ENCODE measurements around the gene GREB1. TPM values are rescaled to one million over a fixed set of nuclear protein-coding genes. Genes with fewer than 3 reads are reported as not detected.

GREB1 gene
- total and polyA plus RNA-seq, 8 donors = 3.5 to 16.1 (median 5.9) TPM

DNA sequence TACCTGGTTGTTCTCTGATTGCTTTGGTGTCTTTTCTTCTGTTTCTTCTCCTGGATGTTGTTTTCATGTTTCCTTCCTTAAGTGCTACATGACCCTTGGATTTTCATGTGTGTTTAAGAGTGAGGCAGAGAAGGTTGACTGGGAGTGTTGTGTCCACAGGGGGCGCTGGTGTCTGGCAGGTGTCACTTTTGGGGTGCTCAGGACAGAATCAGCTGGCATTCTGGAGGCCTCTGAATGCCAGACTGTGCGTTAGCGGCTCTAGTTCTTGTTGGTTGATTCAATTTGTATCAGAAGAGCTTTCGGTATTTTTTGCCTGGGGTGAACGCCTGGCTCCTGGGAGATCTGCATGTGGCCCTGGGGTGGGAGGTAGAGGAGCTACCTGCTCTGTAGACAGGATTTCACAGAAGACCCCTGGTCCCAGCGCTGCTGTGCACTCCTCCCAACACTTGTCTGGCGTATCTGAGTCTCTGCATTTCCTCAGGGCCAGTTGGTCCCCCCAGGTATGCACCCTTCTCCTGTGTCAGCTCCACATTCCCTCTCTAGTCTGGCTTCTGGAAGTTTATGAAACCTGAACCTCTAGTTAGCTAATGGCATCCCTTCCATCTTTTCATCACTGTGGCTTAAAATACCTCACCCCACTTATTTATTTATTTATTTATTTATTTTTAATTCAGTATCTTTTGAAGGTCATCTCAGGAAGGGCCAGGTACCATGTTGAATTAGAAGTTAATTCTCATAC lies 1.1 kb downstream of the GREB1 start:
- TF ChIP-seq, protein P1, sequence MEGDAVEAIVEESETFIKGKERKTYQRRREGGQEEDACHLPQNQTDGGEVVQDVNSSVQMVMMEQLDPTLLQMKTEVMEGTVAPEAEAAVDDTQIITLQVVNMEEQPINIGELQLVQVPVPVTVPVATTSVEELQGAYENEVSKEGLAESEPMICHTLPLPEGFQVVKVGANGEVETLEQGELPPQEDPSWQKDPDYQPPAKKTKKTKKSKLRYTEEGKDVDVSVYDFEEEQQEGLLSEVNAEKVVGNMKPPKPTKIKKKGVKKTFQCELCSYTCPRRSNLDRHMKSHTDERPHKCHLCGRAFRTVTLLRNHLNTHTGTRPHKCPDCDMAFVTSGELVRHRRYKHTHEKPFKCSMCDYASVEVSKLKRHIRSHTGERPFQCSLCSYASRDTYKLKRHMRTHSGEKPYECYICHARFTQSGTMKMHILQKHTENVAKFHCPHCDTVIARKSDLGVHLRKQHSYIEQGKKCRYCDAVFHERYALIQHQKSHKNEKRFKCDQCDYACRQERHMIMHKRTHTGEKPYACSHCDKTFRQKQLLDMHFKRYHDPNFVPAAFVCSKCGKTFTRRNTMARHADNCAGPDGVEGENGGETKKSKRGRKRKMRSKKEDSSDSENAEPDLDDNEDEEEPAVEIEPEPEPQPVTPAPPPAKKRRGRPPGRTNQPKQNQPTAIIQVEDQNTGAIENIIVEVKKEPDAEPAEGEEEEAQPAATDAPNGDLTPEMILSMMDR (IDR thresholded peaks at IDR 0.05) = peak in 1 of 4 donors; percentile 6
- Histone ChIP-seq H3K27me3 (no peaks in the 10 kb centered on the region), H3K27ac (no peak overlapping the region), H3K36me3 (no peaks in the 10 kb centered on the region), H3K4me3 (no peak overlapping the region), H3K9me3 (no peaks in the 10 kb centered on the region), H3K4me1 (peaks cover 7 to 28% (median 21%) of the 10 kb centered on the region in 3 donors)
- FAIRE-seq (no peak), ATAC-seq (no peak), DNase-seq (no peak)
- intact Hi-C loops (cut with DNase I) = no loop called here
- 85 to 86% methylated on average over 7 of the region's 7 CpGs for WGBS, 2 donors

DNA sequence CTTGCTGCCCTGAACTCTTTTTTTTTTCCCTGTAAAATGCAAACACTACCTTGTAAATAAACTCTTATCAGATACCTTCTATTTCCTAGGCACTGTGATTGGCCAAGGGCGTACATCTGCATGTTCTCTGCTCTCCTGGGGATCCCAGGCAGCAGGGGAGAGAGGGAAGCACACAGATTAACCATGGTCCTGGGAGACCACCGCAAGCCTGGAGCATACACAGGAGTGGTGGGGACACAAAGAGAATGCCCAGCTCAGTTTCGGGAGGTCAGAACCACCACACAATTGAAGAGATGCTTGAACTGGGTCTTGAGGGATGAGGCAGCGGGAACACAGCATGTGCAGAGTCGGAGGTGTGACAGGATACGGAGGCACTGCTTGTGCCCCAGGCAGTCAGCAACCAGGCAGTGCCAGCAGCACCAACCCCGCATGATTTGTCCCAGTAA lies 2.1 kb downstream of the GREB1 start:
- Histone ChIP-seq H3K36me3 (no peaks in the 10 kb centered on the region), H3K4me3 (no peak overlapping the region), H3K9me3 (no peaks in the 10 kb centered on the region), H3K4me1 (peaks cover 16 to 36% (median 31%) of the 10 kb centered on the region in 3 donors), H3K27me3 (no peaks in the 10 kb centered on the region), H3K27ac (no peak overlapping the region)
- DNase-seq (no peak), ATAC-seq (peak in 2 of 4 donors; percentile 30 to 44), FAIRE-seq (no peak)
- intact Hi-C loops (cut with DNase I) = no loop called here
- 29 to 45% methylated on average over 7 of the region's 7 CpGs for WGBS, 2 donors
- TF ChIP-seq, protein P1 (IDR thresholded peaks at IDR 0.05) = no peak

DNA sequence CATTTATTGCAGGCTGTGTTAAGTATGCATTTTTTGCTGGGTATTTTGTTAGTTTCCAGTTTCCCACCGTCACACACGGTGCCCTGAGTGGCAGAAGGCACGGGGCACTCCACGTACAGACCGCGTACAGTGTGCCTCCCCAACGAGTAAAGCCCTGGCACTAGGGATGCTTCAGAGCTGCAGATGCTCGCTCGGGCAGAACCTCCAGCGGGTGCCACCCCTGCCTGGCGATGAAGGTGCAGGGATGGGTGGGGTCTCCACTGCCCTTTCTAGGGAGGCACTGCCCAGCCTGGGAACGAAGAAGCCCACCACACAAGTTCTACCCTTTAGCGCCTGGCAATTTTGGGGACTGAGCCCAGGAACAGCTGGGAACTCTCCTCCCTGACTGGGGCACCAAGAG lies 4.1 kb downstream of the GREB1 start:
- no peak overlapping the region for H3K4me3 ChIP-seq
- H3K27me3 ChIP-seq = no peaks in the 10 kb centered on the region
- no peak overlapping the region for H3K27ac ChIP-seq
- intact Hi-C loops (cut with DNase I) = no loop called here
- DNase-seq (no peak), ATAC-seq (no peak), FAIRE-seq (no peak)
- no peaks in the 10 kb centered on the region for H3K36me3 ChIP-seq
- H3K4me1 ChIP-seq = peaks cover 19 to 29% (median 27%) of the 10 kb centered on the region in 3 donors
- 94 to 95% methylated on average over 13 of the region's 13 CpGs for WGBS, 2 donors
- H3K9me3 ChIP-seq = no peaks in the 10 kb centered on the region
- TF ChIP-seq, protein P1 (IDR thresholded peaks at IDR 0.05) = no peak

DNA sequence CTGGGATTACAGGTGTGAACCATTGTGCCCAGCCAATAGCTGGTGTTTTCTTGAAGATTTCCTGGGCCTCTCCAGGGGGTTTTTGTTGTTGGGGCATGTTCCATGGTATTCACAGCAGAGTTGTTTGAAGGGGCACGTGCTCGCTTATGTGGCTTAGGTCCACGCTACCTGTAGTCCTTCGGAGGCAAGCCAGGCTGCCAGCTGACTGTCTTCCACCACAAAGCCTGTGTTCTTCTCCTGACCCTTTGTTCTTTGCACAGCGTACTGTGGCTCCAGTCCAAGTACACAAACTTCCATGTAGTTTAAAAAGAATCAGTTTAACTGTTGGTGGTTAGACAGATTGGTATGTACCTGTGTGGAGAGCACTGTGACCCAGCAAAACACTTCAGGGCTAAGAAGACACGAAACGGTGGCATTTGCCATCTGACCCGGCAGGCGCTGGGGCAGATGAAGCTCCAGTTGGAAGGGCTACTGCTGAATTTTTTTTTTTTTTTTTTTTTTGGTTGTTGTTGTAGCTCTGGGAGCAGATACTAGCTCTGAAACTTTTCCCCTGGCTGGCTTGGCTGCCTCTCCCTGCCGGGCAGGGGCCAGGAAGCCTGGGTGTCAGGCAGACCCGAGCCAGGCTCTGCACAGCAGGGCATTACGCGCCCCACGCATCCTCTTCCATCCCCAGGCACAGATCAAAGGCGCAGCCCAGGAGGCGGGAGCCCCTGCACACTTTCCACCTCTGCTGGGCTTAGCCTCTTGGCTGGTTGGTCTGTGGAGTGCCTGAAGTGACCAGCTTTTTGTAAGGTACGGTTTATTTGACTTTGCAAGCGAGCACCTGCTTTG lies 5.7 kb downstream of the GREB1 start:
- intact Hi-C loops (cut with DNase I) = no loop called here
- TF ChIP-seq, protein P1 (IDR thresholded peaks at IDR 0.05) = no peak
- DNase-seq = peak; percentile 65 to 91 (median 80)
- Histone ChIP-seq H3K4me1 (peaks cover 12 to 24% (median 16%) of the 10 kb centered on the region in 3 donors), H3K27me3 (no peaks in the 10 kb centered on the region), H3K36me3 (no peaks in the 10 kb centered on the region), H3K27ac (peak overlapping the region; percentile 3 to 64 (median 34)), H3K4me3 (peak overlapping the region in 2 of 4 donors; percentile 2 to 6), H3K9me3 (no peaks in the 10 kb centered on the region)
- no peak for FAIRE-seq
- peak; percentile 83 to 90 (median 87) for ATAC-seq
- 21 to 27% methylated on average over 18 of the region's 18 CpGs for WGBS, 2 donors
